Lung (tissue), 12 donors: ENCODE measurements around the gene MYADML2. TPM values are rescaled to one million over a fixed set of nuclear protein-coding genes. Genes with fewer than 3 reads are reported as not detected.

Experiments used
- ATAC-seq: fragments of 200-7000 bp; cut with Tn5 transposase; one replicate; pipeline ENCODE4 v1.9.1; 2020; ENCODE audit warnings: moderate number of reproducible peaks; ENCODE audit not compliant: insufficient read depth, low FRiP score
- DNase-seq, 3 donors: peaks; one replicate each; pipeline ENCODE4 v3.0.0-alpha.2; 2013 to 2017
- H3K27ac ChIP-seq, 2 donors: one replicate each; pipeline ENCODE4 v1.5.1; 2013; ENCODE audit warnings: mild to moderate bottlenecking in 2 of 2, moderate library complexity in 2 of 2, control low read depth in 1 of 2, inconsistent platforms in 1 of 2, low read depth in 1 of 2, low read length in 1 of 2
- H3K27me3 ChIP-seq, 3 donors: one replicate each; pipeline ENCODE4 v1.5.1; 2013; ENCODE audit warnings: low read length in 2 of 3; ENCODE audit not compliant: control insufficient read depth in 3 of 3, insufficient read depth in 3 of 3
- H3K36me3 ChIP-seq, 4 donors: one replicate each; pipeline ENCODE4 v1.5.1; 2013; ENCODE audit warnings: low read length in 4 of 4, mild to moderate bottlenecking in 1 of 4, moderate library complexity in 1 of 4; ENCODE audit not compliant: control insufficient read depth in 4 of 4, insufficient read depth in 4 of 4
- H3K4me1 ChIP-seq, 5 donors: one replicate each; pipeline ENCODE4 v1.5.1; 2013; ENCODE audit warnings: low read length in 5 of 5, mild to moderate bottlenecking in 2 of 5, moderate library complexity in 1 of 5; ENCODE audit not compliant: control insufficient read depth in 5 of 5, insufficient read depth in 5 of 5
- H3K4me3 ChIP-seq: one replicate; pipeline ENCODE4 v1.5.1; 2013; ENCODE audit warnings: mild to moderate bottlenecking, control low read depth, moderate library complexity
- H3K9ac ChIP-seq, 2 donors: one replicate each; pipeline ENCODE4 v1.5.1; 2013; ENCODE audit warnings: low read length in 2 of 2, control low read depth in 1 of 2; ENCODE audit not compliant: insufficient read depth in 1 of 2
- H3K9me3 ChIP-seq, 4 donors: one replicate each; pipeline ENCODE4 v1.5.1; 2013; ENCODE audit warnings: low read length in 3 of 4, mild to moderate bottlenecking in 1 of 4, moderate library complexity in 1 of 4; ENCODE audit not compliant: control insufficient read depth in 4 of 4, insufficient read depth in 3 of 4
- WGBS, 2 donors: extraction: QIAGEN DNeasy Blood & Tissue Kit; methylation state at CpG; one replicate each; pipeline ENCODE4 v1.1.7; 2013; 5-methylcytosine and 5-hydroxymethylcytosine counted together
- polyA plus RNA-seq, 2 donors: library from polyadenylated mRNA; stranded (reverse); fragments of 200-250 nt; gene quantifications; one replicate each; pipeline ENCODE4 v1.2.1, GENCODE V29; 2013
- total RNA-seq, 2 donors: library from RNA; depleted of rRNA in 1 of 2; stranded (reverse); fragments of >200 nt in 1 of 2; gene quantifications; one replicate each; pipeline ENCODE4 v1.2.1, GENCODE V29; 2014 to 2021
- TF ChIP-seq, protein P1 (sequence below): IDR thresholded peaks from 2 replicates; pipeline ENCODE4 v1.5.1; 2012; ENCODE audit warnings: mild to moderate bottlenecking; ENCODE audit errors: control extremely low read depth, extremely low read depth
- donor health status: control.
- donor health status: control.
- donor health status: Bipolar disorder and iron deficiency.
- donor health status: healthy.
- donor health status: DM: yes; HTN: yes; CAD: no.

MYADML2 gene
- total and polyA plus RNA-seq, 4 donors = not detected

DNA sequence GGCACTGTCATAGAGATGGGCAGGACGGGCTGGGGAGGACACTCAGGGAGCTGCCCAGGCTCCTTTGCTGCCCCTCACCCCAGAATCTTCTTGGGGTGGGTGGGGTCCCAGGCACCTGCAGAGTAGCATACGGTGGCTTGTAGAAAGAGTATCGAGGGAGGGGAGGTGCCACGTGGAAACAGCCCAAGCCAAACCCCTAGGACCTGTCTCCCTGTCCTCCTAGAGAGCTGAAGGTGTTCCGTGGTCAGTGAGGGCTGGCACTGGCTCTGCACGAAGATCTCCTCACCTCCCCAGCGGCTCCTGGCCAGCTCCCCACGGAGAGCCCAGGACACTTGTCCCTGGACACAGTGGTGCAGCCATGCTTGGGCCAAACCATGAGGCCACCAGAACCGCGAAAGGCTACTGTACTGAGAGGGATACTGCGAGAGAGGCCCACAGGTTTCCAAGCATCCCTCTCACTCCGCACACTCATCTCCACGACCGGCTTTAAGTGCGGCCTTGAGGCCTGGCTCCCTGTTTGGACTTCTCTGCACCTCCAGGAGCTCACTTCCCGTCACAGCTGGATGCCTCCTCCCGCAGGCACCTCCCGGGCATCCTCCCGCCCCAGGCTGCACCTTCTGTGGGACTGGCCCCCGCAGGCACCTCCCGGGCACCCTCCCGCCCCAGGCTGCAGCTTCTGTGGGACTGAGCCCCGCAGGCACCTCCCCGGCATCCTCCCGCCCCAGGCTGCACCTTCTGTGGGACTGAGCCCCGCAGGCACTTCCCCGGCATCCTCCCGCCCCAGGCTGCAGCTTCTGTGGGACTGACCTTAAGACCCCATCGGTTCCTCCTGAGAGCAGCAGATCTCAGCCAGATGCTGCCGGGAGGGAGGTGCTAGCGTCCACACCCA, 17.5 kb downstream of the MYADML2 start:
- no peaks in the 10 kb centered on the region for H3K36me3 ChIP-seq
- H3K4me1 ChIP-seq = peaks cover 0 to 34% (median 15%) of the 10 kb centered on the region in 5 donors
- H3K27ac ChIP-seq = no peak overlapping the region
- H3K27me3 ChIP-seq = no peaks in the 10 kb centered on the region
- DNase-seq (no peak), ATAC-seq (no peak)
- H3K9ac ChIP-seq = no peak overlapping the region
- H3K4me3 ChIP-seq = no peak overlapping the region
- 92 to 96% methylated on average over 31 of the region's 31 CpGs for WGBS, 2 donors
- TF ChIP-seq, protein P1, sequence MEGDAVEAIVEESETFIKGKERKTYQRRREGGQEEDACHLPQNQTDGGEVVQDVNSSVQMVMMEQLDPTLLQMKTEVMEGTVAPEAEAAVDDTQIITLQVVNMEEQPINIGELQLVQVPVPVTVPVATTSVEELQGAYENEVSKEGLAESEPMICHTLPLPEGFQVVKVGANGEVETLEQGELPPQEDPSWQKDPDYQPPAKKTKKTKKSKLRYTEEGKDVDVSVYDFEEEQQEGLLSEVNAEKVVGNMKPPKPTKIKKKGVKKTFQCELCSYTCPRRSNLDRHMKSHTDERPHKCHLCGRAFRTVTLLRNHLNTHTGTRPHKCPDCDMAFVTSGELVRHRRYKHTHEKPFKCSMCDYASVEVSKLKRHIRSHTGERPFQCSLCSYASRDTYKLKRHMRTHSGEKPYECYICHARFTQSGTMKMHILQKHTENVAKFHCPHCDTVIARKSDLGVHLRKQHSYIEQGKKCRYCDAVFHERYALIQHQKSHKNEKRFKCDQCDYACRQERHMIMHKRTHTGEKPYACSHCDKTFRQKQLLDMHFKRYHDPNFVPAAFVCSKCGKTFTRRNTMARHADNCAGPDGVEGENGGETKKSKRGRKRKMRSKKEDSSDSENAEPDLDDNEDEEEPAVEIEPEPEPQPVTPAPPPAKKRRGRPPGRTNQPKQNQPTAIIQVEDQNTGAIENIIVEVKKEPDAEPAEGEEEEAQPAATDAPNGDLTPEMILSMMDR = no peak
- no peaks in the 10 kb centered on the region for H3K9me3 ChIP-seq

DNA sequence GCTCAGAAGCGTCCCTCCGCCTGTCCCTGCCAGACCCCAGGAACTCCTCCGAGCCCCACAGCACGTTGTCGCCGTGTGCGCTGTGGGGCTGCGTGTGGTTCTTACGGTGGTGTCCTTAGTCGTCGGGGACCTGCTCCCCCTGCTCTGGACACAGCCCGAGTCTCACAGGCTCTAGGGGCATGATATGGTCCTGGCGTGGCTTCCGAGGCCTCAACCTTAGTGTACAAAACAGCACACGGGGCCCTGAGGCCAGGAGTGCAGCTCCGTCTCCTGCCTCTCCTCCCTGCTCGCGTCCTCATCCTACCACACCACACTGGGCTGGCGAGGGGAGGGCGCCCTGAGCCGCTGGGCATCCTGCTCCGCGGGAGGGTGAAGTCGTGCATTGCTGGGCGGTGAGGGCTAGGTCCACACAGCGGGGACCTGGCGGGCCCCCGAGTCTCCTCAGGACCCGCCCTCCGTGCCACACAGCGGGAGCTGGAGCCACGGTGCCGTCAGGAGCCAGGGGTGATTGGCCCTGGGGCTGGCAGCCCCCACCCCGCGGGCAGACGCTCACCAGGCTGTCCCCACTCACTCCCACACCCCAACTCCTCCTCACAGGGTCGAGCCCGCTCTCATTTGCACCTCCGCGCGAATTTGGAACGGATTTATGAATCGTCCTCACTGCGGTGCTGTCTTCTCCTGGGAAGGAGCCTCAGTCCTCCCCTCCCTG, 18.3 kb downstream of the MYADML2 start:
- H3K4me1 ChIP-seq = peaks cover 3 to 40% (median 19%) of the 10 kb centered on the region in 5 donors
- 26 to 27% methylated on average over 35 to 44 of the region's 44 CpGs for WGBS, 2 donors

DNA sequence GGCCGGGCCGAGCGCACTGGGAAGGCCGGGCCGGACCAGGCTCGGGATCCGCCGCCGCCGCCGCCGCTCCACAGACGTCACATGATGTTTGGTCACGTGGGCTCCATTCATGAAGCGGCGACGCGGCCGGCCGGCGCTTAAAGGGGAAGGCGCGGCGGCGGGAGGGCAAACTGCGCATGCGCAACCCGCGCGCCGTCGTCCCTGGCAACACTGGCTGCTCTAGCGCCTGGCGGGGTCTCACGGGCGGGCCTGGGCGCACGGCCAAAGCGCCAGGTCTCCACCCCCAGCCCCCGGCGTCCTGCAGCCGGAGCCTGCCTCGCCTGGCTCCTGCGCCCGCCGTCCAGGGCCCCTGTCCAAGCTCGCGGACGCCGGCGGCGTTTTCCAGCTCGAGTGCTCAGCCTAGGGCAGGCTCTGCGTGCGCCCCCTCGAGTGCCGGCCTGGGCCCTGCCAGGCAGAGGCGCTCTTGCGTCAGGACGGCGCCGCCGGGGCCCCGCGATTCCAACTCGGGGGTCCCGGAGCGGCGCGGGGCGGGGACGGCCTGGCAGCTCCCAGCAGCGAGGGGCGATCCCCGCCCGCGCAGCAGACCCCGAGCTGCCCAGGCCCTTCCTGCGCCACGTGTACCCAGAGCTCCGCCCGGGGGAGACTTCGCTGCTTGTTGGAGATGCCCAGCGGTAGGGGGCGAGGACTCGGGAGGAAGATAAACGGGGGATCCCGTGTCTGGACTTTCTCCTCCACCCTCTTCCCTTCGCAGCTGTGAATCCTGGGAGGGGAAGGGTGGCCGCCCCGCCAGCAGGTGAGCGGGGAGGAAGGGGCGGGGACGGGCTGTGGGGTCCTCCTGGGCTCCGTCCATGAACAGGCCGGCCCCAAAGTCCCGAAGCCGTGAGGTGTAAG, 19.1 kb downstream of the MYADML2 start, which contains the start of gene MAFG:
MAFG (minus strand) TSS at position 83 of the 891 bp plus-strand sequence. CDS start 4,550 bp downstream, outside the sequence.
- H3K9me3 ChIP-seq = no peaks in the 10 kb centered on the region
- peaks cover 0 to under 1% (median 0%) of the 10 kb centered on the region in 4 donors for H3K36me3 ChIP-seq
- TF ChIP-seq, protein P1 = no peak
- no peaks in the 10 kb centered on the region for H3K27me3 ChIP-seq
- WGBS, 2 donors = 0 to 1% methylated on average over 40 to 98 of the region's 98 CpGs
- H3K4me3 ChIP-seq = peak within 1 kb of the TSS; percentile 83
- ATAC-seq = peak; percentile 45
- peak; percentile 97 to 99 (median 98) for DNase-seq
- peak within 1 kb of the TSS; percentile 89 to 90 for H3K27ac ChIP-seq
- H3K9ac ChIP-seq = peak within 1 kb of the TSS; percentile 12 to 32
- H3K4me1 ChIP-seq = peaks cover 4 to 46% (median 19%) of the 10 kb centered on the region in 5 donors

More for the DNA sequence above, 18.3 kb downstream of the MYADML2 start:
- no peak overlapping the region for H3K27ac ChIP-seq
- TF ChIP-seq, protein P1 = no peak
- no peaks in the 10 kb centered on the region for H3K36me3 ChIP-seq
- H3K9me3 ChIP-seq = no peaks in the 10 kb centered on the region
- H3K9ac ChIP-seq = no peak overlapping the region
- peak overlapping the region; percentile 41 for H3K4me3 ChIP-seq
- no peaks in the 10 kb centered on the region for H3K27me3 ChIP-seq
- ATAC-seq = no peak
- DNase-seq = peak in 1 of 3 donors; percentile 15
